A673 (cell line): ENCODE measurements around the gene NHSL1.

ENCODE experiments used
- CTCF ChIP-seq: fragments of 300-800, 200-600 bp; sonication (generic); conservative IDR thresholded peaks from 2 replicates; pipeline ENCODE4 v1.5.1; 2017; ENCODE audit warnings: low read depth, mild to moderate bottlenecking, antibody characterized with exemption, low read length, moderate library complexity, mixed read lengths
- EZH2 ChIP-seq: fragments of 200-600 bp; sonication (generic); IDR thresholded peaks from 2 replicates; pipeline ENCODE4 v1.6.1; 2017; ENCODE audit warnings: borderline replicate concordance, low read depth, mild to moderate bottlenecking, mixed read lengths, antibody characterized with exemption, low read length; ENCODE audit not compliant: poor library complexity, severe bottlenecking

GRCh38 chr6:138497286-138497685, 2.0 kb downstream of the NHSL1 start:
- TF ChIP-seq CTCF = no peak
- no peak for TF ChIP-seq EZH2
